PC-3 (cell line): ENCODE data around the gene NIPSNAP2. TPM values are rescaled to one million over a fixed set of nuclear protein-coding genes. Genes with fewer than 3 reads are reported as not detected.

Source experiments
- ATAC-seq: fragments of 200-7000 bp; cut with Tn5 transposase; 2 replicates; pipeline ENCODE4 v1.9.1; 2020; ENCODE audit warnings: mild to moderate bottlenecking, moderate library complexity
- BruUV-seq: library from RNA; stranded (reverse); fragments of 400-500 nt; replicated peaks from 2 replicates; lab custom pipeline; 2021; lab: Mats Ljungman, UMichigan
- CTCF ChIA-PET: fragments of 300-600 bp; sonication (Branson Sonifier 250); formaldehyde crosslinking; loops from one replicate; lab custom pipeline; 2022; ENCODE audit warnings: antibody characterized with exemption; lab: Charles Lee
- POLR2A ChIA-PET: fragments of 300-600 bp; sonication (Branson Sonifier 250); formaldehyde crosslinking; loops from one replicate; lab custom pipeline; 2022; ENCODE audit warnings: antibody characterized with exemption; ENCODE audit not compliant: unreplicated experiment; lab: Charles Lee
- DNase-seq: peaks from one replicate; pipeline ENCODE4 v3.0.0-alpha.2; 2015
- H2AFZ ChIP-seq: fragments of 300-600 bp; sonication (generic); 2 replicates; pipeline ENCODE4 v1.6.0; 2016; ENCODE audit warnings: antibody characterized with exemption, low read length
- H3F3A ChIP-seq: fragments of 300-600 bp; sonication (generic); one replicate; pipeline ENCODE4 v1.6.0; 2017; ENCODE audit warnings: antibody characterized with exemption, low read length, control low read depth, mild to moderate bottlenecking; ENCODE audit not compliant: unreplicated experiment
- H3K27ac ChIP-seq: fragments of 300-600 bp; sonication (generic); 2 replicates; pipeline ENCODE4 v1.5.1; 2016; ENCODE audit warnings: mild to moderate bottlenecking, low read length
- H3K27me3 ChIP-seq: fragments of 300-600 bp; sonication (generic); 2 replicates; pipeline ENCODE4 v1.6.1; 2016; ENCODE audit warnings: low read length, mixed read lengths
- H3K36me3 ChIP-seq: fragments of 300-600 bp; sonication (generic); 2 replicates; pipeline ENCODE4 v1.6.1; 2016; ENCODE audit warnings: low read depth, mixed run types, low read length, mixed read lengths
- H3K4me1 ChIP-seq: fragments of 300-600 bp; sonication (generic); 2 replicates; pipeline ENCODE4 v1.5.1; 2016; ENCODE audit warnings: low read length; ENCODE audit not compliant: insufficient read depth
- H3K4me2 ChIP-seq: fragments of 300-600 bp; sonication (generic); 2 replicates; pipeline ENCODE4 v1.6.0; 2016; ENCODE audit warnings: low read length
- H3K4me3 ChIP-seq: fragments of 300-600 bp; sonication (generic); 2 replicates; pipeline ENCODE4 v1.5.1; 2016; ENCODE audit warnings: mild to moderate bottlenecking, low read length, mixed read lengths
- H3K79me2 ChIP-seq: fragments of 300-600 bp; sonication (generic); 2 replicates; pipeline ENCODE4 v1.6.1; 2017; ENCODE audit warnings: low read length, mixed read lengths
- H3K9ac ChIP-seq: fragments of 300-600 bp; sonication (generic); 2 replicates; pipeline ENCODE4 v1.6.0; 2016; ENCODE audit warnings: mild to moderate bottlenecking, low read length
- H3K9me2 ChIP-seq: fragments of 300-600 bp; sonication (generic); replicated peaks from 2 replicates; pipeline ENCODE4 v1.6.1; 2016; ENCODE audit warnings: mixed run types, low read length, mixed read lengths
- H3K9me3 ChIP-seq: fragments of 300-600 bp; sonication (generic); 2 replicates; pipeline ENCODE4 v1.6.1; 2016; ENCODE audit warnings: low read length, mixed read lengths
- H4K20me1 ChIP-seq: fragments of 300-600 bp; sonication (generic); 2 replicates; pipeline ENCODE4 v1.6.1; 2016; ENCODE audit warnings: low read length, mixed read lengths
- EZH2 ChIP-seq: fragments of 300-600 bp; sonication (generic); IDR thresholded peaks from one replicate; pipeline ENCODE4 v1.6.1; 2017; ENCODE audit warnings: antibody characterized with exemption, mild to moderate bottlenecking, low read length; ENCODE audit not compliant: unreplicated experiment
- EZH2phosphoT487 ChIP-seq: fragments of 300-600 bp; sonication (generic); IDR thresholded peaks from 2 replicates; pipeline ENCODE4 v1.6.1; 2018; ENCODE audit warnings: mild to moderate bottlenecking, antibody characterized with exemption, low read length, borderline replicate concordance
- intact Hi-C: fragments of 100-400 bp; cut with micrococcal nuclease; formaldehyde crosslinking; loops from 2 replicates; pipeline ENCODE4 v1.9.0; 2023
- total RNA-seq: library from RNA; depleted of rRNA; stranded (reverse); fragments of >200 nt; gene quantifications from 2 replicates; pipeline ENCODE4 v1.2.3, GENCODE V29; 2014
- TF ChIP-seq, protein P1 (sequence below): fragments of 300-600 bp; sonication (generic); conservative IDR thresholded peaks from 2 replicates; pipeline ENCODE4 v1.5.1; 2017; ENCODE audit warnings: antibody characterized with exemption, low read depth, mild to moderate bottlenecking, low read length

NIPSNAP2 gene
- total RNA-seq, 1 experiment from 2014 or later, result 63.9 TPM

DNA sequence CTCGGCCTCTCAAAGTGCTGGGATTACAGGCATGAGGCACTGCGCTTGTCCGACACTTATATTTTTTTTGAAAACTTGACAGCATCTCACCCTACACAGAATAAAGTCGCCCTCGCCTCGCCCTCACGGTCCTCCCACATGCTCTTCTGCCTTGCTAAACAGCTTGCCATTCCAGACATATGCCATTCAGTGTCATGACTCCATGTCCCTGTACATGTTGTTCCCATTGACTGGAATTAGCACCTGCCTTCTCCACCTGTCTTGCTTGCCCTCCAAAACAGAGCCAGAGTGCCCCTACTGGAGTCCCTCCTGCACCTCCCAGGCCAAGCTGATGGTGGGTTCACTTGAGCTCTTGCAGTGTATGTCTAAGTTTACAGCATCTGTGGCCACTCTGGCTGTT, 6.2 kb downstream of the NIPSNAP2 start:
- BruUV-seq, result no TSS peak
- Histone ChIP-seq H3K27ac (no peak overlapping the region), H3F3A (peaks cover 4% of the 10 kb centered on the region), H3K4me1 (peaks cover 9% of the 10 kb centered on the region), H3K79me2 (peaks cover 75% of the 10 kb centered on the region), H3K36me3 (no peaks in the 10 kb centered on the region), H4K20me1 (0 out of 2 replicates have a peak, but pooled peaks cover 5% of the 10 kb centered on the region), H3K9me3 (no peaks in the 10 kb centered on the region), H3K9me2 (no peaks in the 10 kb centered on the region), H3K9ac (no peak overlapping the region), H3K4me2 (no peak overlapping the region), H3K27me3 (no peaks in the 10 kb centered on the region), H2AFZ (no peak overlapping the region), H3K4me3 (no peak overlapping the region)
- intact Hi-C loops, result no loop called here
- no peak for DNase-seq
- ATAC-seq, result no peak
- ChIA-PET CTCF (no interaction called here), POLR2A (no interaction called here)
- TF ChIP-seq EZH2 (no peak), EZH2phosphoT487 (no peak)
- TF ChIP-seq, protein P1, sequence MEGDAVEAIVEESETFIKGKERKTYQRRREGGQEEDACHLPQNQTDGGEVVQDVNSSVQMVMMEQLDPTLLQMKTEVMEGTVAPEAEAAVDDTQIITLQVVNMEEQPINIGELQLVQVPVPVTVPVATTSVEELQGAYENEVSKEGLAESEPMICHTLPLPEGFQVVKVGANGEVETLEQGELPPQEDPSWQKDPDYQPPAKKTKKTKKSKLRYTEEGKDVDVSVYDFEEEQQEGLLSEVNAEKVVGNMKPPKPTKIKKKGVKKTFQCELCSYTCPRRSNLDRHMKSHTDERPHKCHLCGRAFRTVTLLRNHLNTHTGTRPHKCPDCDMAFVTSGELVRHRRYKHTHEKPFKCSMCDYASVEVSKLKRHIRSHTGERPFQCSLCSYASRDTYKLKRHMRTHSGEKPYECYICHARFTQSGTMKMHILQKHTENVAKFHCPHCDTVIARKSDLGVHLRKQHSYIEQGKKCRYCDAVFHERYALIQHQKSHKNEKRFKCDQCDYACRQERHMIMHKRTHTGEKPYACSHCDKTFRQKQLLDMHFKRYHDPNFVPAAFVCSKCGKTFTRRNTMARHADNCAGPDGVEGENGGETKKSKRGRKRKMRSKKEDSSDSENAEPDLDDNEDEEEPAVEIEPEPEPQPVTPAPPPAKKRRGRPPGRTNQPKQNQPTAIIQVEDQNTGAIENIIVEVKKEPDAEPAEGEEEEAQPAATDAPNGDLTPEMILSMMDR, result no peak

- DNase-seq (no peak), ATAC-seq (no peak)
- H3K27me3 ChIP-seq, result no peaks in the 10 kb centered on the region
- H3K27ac ChIP-seq, result no peak overlapping the region
- ChIA-PET POLR2A (no interaction called here), CTCF (no interaction called here)
- peaks cover 4% of the 10 kb centered on the region; the same call in 1 of the 2 replicates for H3K4me1 ChIP-seq
- no peak overlapping the region for H3K9ac ChIP-seq
- no peak for TF ChIP-seq EZH2
- no peak for TF ChIP-seq EZH2phosphoT487
- TF ChIP-seq, protein P1, result no peak
- H3F3A ChIP-seq, result no peaks in the 10 kb centered on the region
- no peak overlapping the region for H2AFZ ChIP-seq
- H3K4me2 ChIP-seq, result no peak overlapping the region
- H3K9me2 ChIP-seq, result no peaks in the 10 kb centered on the region
- H3K36me3 ChIP-seq, result no peaks in the 10 kb centered on the region
- 0 out of 2 replicates have a peak, but pooled peaks cover 5% of the 10 kb centered on the region for H4K20me1 ChIP-seq
- intact Hi-C loops, result no loop called here
- peaks cover 75% of the 10 kb centered on the region for H3K79me2 ChIP-seq
- H3K4me3 ChIP-seq, result no peak overlapping the region
- H3K9me3 ChIP-seq, result no peaks in the 10 kb centered on the region
- no TSS peak for BruUV-seq
Observed at GRCh38 chr7:55970978-55971377, 6.6 kb downstream of the NIPSNAP2 start.

- H3K79me2 ChIP-seq, result peaks cover 59% of the 10 kb centered on the region
- H3K27ac ChIP-seq, result no peak overlapping the region
- ATAC-seq, result no peak
- H4K20me1 ChIP-seq, result 0 out of 2 replicates have a peak, but pooled peaks cover 5% of the 10 kb centered on the region
- CTCF ChIA-PET, result interaction anchor here (0.6 kb wide), 1 partner anchor 403 kb away, joined by 3 read pairs; no protein-coding TSS in a partner anchor
- intact Hi-C loops, result no loop called here
- no peak overlapping the region for H3K9ac ChIP-seq
- peaks cover 8% of the 10 kb centered on the region; the same call in 1 of the 2 replicates for H3K36me3 ChIP-seq
- peaks cover 9% of the 10 kb centered on the region; the same call in 1 of the 2 replicates for H3K4me1 ChIP-seq
- H3K4me2 ChIP-seq, result no peak overlapping the region
- no peaks in the 10 kb centered on the region for H3K27me3 ChIP-seq
- POLR2A ChIA-PET, result no interaction called here
- no TSS peak for BruUV-seq
- H3K9me3 ChIP-seq, result no peaks in the 10 kb centered on the region
- no peak overlapping the region for H3K4me3 ChIP-seq
- no peak for DNase-seq
- H2AFZ ChIP-seq, result no peak overlapping the region
- no peaks in the 10 kb centered on the region for H3F3A ChIP-seq
- no peaks in the 10 kb centered on the region for H3K9me2 ChIP-seq
- TF ChIP-seq, protein P1, result no peak
- TF ChIP-seq EZH2phosphoT487, result no peak
- no peak for TF ChIP-seq EZH2
Observed at GRCh38 chr7:55973747-55974250, 9.4 kb downstream of the NIPSNAP2 start.
